Left colon (tissue), 2 donors: ENCODE measurements around the gene ALDH9A1. TPM values are rescaled to one million over a fixed set of nuclear protein-coding genes. Genes with fewer than 3 reads are reported as not detected.

Experiments used
- ATAC-seq: fragments of 200-7000 bp; cut with Tn5 transposase; one replicate; pipeline ENCODE4 v1.9.1; 2020; ENCODE audit warnings: mild to moderate bottlenecking, moderate library complexity
- DNase-seq, 2 donors: peaks; one replicate each; pipeline ENCODE4 v3.0.0-alpha.2; 2020
- intact Hi-C, 2 donors: fragments of 100-400 bp; cut with DNase I in 1 of 2; cut with micrococcal nuclease in 1 of 2; formaldehyde crosslinking; loops; one replicate each; pipeline versions ENCODE4 v1.11.2 to v1.14.0; 2022; cut with DNase I, micrococcal nuclease
- total RNA-seq, 2 donors: library from RNA; stranded (reverse); fragmentation: NEBNext Ultra II Directional; extraction: Animal tissue kit (Norgen Biotek cat#: 25700); gene quantifications; one replicate each; pipeline ENCODE4 v1.2.1, GENCODE V29; 2021
- donor health status: DM: no; HTN: no; CAD: no.
- donor health status: DM: yes; HTN: yes; CAD: no.

ALDH9A1 gene
- total RNA-seq, 2 donors from 2014 or later: 63.8 to 65.6 TPM

- intact Hi-C loops: loop anchor here in 1 of 2 donors (2.0 kb wide), 1 partner anchor 67 kb away; the partner anchor contains the start of gene ALDH9A1
These were observed 66.8 kb downstream of the ALDH9A1 start for GRCh38 chr1:165631342-165632151.

GRCh38 chr1:165630629-165631341 is 67.6 kb downstream of the ALDH9A1 start, which contains the start of gene MGST3:
MGST3 (plus strand) TSS chr1:165631234; CDS start chr1:165649848, 18,614 bp downstream.
- ATAC-seq (peak; percentile 89), DNase-seq (peak; percentile 96 to 97)
- intact Hi-C loops: loop anchor here in 1 of 2 donors (2.0 kb wide), 1 partner anchor 68 kb away; the partner anchor contains the start of gene ALDH9A1

More at GRCh38 chr1:165631342-165632151, 66.8 kb downstream of the ALDH9A1 start:
- ATAC-seq (peak; percentile 54), DNase-seq (peak; percentile 60 to 72)

- intact Hi-C loops: loop anchor here in 1 of 2 donors (2.0 kb wide), 1 partner anchor 69 kb away; the partner anchor contains the start of gene ALDH9A1
- no peak for DNase-seq
- peak; percentile 17 for ATAC-seq
These were observed 68.3 kb downstream of the ALDH9A1 start for GRCh38 chr1:165629848-165630628.

GRCh38 chr1:165629151-165629550 is 69.2 kb downstream of the ALDH9A1 start:
- intact Hi-C loops: no loop called here
- no peak for ATAC-seq

GRCh38 chr1:165628147-165628822 is 70.1 kb downstream of the ALDH9A1 start:
- no peak for ATAC-seq
- no peak for DNase-seq
- intact Hi-C loops: no loop called here

More at GRCh38 chr1:165629151-165629550, 69.2 kb downstream of the ALDH9A1 start:
- DNase-seq: no peak

- no peak for ATAC-seq
- no peak for DNase-seq
- intact Hi-C loops: no loop called here
These were observed 73.9 kb downstream of the ALDH9A1 start for GRCh38 chr1:165624441-165624840.

GRCh38 chr1:165623624-165624023 is 74.7 kb downstream of the ALDH9A1 start:
- intact Hi-C loops: no loop called here
- ATAC-seq: no peak
- DNase-seq: no peak

- DNase-seq (no peak), ATAC-seq (no peak)
- intact Hi-C loops: no loop called here
These were observed 78.7 kb downstream of the ALDH9A1 start for GRCh38 chr1:165619647-165620151.

- intact Hi-C loops: no loop called here
- ATAC-seq (no peak), DNase-seq (no peak)
These were observed 81.3 kb downstream of the ALDH9A1 start for GRCh38 chr1:165616987-165617546.

GRCh38 chr1:165616054-165616612 is 82.2 kb downstream of the ALDH9A1 start:
- DNase-seq (no peak), ATAC-seq (no peak)

More at GRCh38 chr1:165616054-165616612, 82.2 kb downstream of the ALDH9A1 start:
- intact Hi-C loops: no loop called here

Other genes with a start within 250 kb of the ALDH9A1 start
- not detected for gene LRRC52, start 154.6 kb downstream of the ALDH9A1 start, total RNA-seq
- gene MGST3, start 67.3 kb downstream of the ALDH9A1 start, total RNA-seq: 100 to 1,000 TPM; 366 to 451 TPM
- 100 to 1,000 TPM; 165 to 216 TPM for gene TMCO1, start 70.3 kb upstream of the ALDH9A1 start, total RNA-seq
- 10 to 100 TPM; 55.0 to 57.8 TPM for gene UCK2, start 129.1 kb upstream of the ALDH9A1 start, total RNA-seq